GM21390 (cell line): ENCODE data around the gene ARHGEF17.
"Not testable (repeated sequence)": the region's sequence is repeated elsewhere in the genome, so short reads cannot be mapped to it uniquely, and the experiment has no call there.

Experiments
- ATAC-seq: cut with Tn5 transposase; IDR thresholded peaks from one replicate; pipeline ENCODE4 v1.9.1; 2021; ENCODE audit not compliant: unreplicated experiment

ARHGEF17 gene

GRCh38 chr11:73273222-73273895, 34.7 kb upstream of the ARHGEF17 start:
- ATAC-seq = no peak

GRCh38 chr11:73274191-73274590, 33.9 kb upstream of the ARHGEF17 start:
- ATAC-seq = not testable (repeated sequence)

- no peak for ATAC-seq
Observed at GRCh38 chr11:73274722-73275380, 33.2 kb upstream of the ARHGEF17 start.

DNA sequence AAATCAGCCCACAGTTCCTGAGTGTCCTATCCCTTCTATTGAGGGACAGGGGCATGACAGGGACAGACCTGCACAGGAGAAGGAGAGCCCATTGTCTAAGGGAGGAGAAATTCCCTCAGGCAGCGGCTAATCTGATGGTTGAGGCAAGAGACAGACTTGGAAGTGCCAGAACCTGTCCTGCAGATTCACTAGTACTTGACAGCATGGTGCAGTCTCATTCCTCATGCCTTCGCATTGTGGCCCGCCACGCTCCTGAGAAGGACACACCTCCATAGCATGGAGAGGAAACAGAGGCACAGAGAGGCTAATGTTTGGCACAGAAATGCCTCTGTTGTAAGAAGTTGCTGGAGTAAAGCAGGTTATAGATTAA, 32.7 kb upstream of the ARHGEF17 start:
- no peak for ATAC-seq

DNA sequence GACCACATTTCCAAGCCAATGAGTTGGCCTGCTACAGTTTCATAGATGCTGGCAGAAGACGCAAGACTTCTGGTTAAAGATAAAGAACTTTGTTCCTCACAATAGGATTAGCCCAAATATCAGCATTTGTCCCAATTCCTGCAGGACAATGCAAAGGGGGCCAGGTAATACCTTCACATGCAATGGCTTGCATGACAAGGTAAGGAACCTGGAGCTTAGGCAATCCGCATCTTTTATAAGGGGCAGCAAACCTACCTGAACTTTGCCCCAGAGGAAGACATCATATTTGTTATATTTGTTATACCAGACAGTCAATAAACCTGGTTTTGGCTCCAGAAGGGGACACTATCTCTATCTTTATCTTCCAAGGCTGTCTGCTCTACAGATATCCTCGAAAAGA, 30.6 kb upstream of the ARHGEF17 start:
- ATAC-seq = no peak

DNA sequence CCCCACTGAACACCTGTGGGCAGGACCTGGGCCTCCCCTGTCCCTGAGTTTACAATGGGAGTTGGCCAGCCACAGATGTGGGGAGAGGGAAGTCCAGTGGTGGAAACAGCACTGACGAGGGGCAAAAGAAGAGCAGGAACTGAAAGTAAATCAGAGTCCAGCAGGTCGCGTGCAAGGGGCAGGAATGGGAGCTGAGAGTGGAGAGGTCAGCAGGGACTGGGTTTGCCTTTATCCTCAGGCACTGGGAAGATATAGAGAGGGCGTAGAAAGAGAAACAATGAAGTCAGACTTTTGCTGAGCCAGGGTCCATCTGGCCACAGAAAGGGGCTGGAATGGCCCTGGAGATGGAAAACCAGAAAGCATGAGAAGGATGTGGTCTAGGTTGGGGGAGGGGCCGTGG, 27.4 kb upstream of the ARHGEF17 start:
- no peak for ATAC-seq

DNA sequence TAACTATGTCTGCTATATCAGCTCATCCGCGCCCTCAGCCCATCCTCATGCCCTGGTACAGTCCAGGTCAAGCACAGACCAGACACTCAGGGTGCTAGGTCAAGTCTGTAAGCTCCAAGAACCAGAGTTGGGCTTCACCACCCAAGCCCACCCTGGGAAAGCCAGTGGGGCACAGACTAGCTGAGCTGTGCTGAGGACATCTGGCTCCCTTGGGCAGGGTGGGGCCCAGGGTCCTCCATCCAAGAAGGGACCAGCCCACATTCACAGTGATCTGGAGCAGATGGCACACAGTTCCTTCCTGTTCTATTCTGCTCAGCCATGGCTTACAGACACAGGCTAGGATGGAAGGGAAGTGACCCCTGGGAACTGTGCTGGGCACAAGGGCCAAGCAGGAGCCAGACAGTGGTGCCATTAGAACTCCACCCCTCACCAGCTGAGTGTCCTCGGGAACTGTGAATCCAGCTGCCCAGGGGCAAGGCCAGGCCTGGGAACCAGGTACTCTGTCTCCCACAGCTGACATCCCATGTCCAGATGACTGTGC, 26.8 kb upstream of the ARHGEF17 start:
- ATAC-seq = no peak

DNA sequence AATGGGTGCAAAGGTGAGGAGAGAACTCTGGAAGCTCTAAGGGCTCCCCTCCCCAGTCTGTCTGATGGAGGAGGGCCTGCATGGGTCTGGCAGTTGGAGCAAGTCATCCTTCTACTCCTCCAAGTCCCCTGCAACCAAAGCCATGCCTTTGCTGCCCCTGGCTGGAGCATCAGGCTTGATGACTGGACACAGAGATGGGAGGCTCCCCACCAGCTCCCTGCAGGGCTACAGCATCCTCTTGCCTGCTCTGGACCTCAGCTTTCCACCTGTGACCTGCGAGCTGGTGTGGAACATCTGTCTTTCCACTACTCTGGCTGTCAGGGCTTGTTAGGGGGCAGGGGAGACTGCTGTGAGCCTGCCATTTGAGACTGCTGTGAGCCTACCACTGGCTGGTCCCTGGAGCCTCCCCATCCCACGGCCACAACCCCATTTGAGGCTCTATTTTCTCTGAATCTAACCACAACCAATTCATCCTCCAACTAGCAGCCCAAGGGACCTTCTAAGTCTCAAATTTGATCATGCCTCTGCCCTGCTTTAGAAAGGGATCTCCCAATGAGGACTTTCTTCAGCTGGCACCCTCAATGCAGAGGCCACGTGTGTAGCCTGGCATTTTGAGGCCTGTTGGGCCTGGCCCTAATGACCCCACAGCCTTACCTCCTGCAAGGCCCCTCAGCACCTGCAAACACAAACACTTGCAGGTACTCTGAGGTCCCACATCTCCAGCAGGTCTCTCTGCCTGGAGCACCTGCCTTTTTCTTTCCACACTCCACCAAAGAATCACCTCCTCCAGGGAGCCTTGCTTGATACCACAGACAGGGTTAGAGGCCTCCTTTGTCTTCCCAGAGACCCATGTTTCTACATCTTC, 26.0 kb upstream of the ARHGEF17 start:
- no peak for ATAC-seq

DNA sequence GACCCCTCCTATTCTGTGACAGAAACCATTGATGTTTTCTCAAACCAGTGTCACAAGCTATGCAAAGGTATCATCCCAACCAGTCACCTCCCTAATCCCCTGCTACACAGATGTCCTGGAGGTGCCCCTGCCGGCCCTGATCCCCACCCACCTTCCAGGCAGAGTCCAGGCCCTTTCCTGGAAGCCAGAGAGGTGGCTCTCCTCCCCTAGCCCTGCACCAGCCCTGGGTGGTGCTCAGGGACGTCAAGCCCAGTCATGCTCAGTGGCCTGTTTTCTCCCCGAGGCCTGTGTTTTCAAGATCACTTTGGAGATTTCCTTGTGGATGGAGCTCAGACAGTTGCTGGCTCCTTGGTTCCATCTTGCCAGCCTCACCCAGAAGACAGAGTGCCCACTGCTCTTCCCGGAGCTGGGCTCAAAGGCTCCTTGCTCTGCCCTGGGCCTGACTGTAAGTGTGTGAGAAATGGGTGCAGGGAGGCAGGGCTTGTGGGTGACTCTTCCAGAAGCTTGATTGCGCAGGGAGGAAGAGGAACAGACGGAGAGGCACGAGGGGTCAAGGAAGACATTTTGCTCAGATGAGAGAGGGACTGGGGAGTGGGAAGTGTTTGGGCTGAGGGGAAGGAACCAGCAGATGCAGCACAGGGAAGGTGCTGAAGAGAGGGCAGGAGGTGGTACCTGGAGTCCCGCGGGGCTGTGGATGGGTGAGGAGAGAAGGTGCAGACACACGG, 24.6 kb upstream of the ARHGEF17 start:
- ATAC-seq = no peak

DNA sequence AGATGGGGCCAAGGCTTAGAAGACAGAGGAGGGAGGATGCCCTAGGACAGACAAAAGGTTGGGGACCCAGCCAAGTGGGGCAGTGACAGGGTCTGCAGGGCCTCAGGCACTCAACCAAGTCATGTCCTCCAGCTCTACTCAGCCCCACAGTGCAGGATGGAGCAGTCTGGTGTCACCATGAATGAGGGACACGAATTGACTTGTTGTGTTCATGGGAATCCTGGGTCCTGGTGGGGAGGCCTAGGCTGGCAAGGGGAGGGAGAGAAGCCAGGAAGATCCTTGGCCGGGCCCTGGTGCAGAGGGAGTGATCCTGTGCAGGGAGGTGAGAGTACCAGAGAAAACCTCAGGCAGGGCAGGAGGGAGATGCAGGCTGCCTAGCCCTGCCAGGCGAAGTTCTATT, 24.0 kb upstream of the ARHGEF17 start:
- no peak for ATAC-seq

DNA sequence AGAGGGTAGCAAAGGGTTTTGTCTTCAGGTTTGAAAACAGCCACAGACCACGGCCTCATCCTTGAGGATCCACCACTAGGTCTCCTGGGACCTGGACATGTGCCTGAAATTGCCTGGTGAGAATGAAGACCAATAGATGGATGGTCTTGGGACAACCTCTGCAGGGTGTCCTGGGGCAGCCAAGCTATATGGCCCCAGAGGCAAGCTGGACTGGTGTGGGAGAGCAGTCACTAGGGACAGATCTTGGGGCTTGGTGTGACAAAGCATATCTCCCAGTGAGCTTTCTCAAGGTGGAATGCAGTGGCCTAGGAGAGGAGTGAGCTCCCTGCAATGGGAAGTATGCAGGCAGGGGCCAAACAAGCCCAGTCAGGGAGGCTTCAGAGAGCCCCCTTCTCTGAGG, 22.4 kb upstream of the ARHGEF17 start:
- no peak for ATAC-seq

GRCh38 chr11:73286240-73286810, 21.8 kb upstream of the ARHGEF17 start:
- no peak for ATAC-seq

GRCh38 chr11:73287400-73288101, 20.5 kb upstream of the ARHGEF17 start:
- no peak for ATAC-seq

- ATAC-seq = no peak
Observed at GRCh38 chr11:73288192-73288872, 19.7 kb upstream of the ARHGEF17 start.

DNA sequence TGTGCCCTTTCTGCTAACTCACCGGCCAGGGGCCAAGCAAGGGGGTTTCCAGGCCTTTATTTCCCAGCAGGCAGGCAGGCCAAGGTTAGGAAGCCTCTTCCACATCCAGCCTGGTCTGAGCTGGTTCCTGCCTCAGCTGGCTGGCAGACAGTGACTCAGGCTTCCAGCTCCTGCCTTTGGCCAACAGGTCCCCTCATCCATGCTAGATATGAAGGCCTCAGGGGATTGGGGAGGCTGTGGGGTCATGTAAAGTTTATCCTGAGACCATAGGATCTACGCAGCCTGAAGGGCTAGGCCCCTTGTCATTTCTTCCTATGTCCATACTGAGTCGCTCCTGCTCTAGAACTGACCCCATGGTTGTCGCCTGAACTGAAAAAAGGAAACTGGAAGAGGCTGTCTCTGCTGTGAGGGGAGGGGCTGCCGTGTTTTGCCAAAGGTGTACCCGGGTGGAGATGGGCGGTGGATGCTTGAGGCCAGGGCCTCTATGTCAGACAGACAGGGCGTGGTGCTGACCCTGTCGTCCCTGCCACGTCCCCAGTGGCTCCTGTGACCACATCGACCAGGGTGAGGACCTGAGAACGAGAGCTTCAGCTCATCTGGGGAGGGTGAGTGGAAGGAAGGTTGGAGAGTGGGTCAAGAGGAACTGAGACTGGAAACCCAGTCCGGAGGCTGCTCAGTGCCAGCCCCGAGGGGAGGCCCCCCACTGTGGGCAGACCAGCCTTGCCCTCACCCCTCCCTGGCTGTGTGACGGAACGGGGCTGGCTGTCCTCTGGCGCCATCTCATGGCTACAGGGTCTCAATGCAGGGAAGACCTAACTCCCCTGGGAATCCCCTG, 19.0 kb upstream of the ARHGEF17 start:
- ATAC-seq = peak; percentile 65

- ATAC-seq = no peak
Observed at GRCh38 chr11:73290536-73290935, 17.5 kb upstream of the ARHGEF17 start.

GRCh38 chr11:73291196-73291595, 16.9 kb upstream of the ARHGEF17 start:
- no peak for ATAC-seq

GRCh38 chr11:73291781-73292524, 16.1 kb upstream of the ARHGEF17 start:
- ATAC-seq = no peak
